GM12892 (cell line): ENCODE data around the gene LARP4B.

Source experiments
- POLR2A ChIP-seq: IDR thresholded peaks from 2 replicates; pipeline ENCODE4 v1.6.1; 2011; ENCODE audit warnings: low read depth, low read length, control low read depth
- POLR2AphosphoS5 ChIP-seq: IDR thresholded peaks from 2 replicates; pipeline ENCODE4 v1.6.1; 2011; ENCODE audit warnings: low read depth, low read length, control low read depth

DNA sequence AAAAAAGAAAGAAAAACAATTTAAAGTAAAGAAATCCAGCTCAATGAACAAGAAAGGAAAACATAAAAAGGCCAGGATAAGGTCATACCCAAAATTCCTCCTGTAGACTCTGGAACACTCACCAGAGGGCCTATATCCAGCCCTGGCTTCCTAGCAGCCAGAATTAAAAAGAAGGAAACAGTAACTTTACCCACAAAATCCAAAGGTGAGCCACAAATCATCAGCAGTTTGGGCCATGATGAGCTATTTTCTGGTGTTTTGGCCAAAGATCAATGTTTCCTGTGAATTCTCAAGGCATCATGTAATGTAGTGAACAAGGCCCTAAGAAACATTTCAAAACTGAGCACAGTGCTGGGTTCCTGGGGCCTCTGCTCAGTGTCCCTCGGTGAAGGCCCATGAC lies 87.8 kb downstream of the LARP4B start:
- TF ChIP-seq POLR2AphosphoS5 = no peak
- TF ChIP-seq POLR2A = no peak
